NCI-H2171 treated with DMSO at 0.1 percent for 48 hours (cell line): ENCODE results near the gene KLHL22.
"Not testable (repeated sequence)": the region's sequence is repeated elsewhere in the genome, so short reads cannot be mapped to it uniquely, and the experiment has no call there.

ENCODE experiments used
- DNase-seq: peaks from one replicate; lab custom pipeline; 2025; lab: John Stamatoyannopoulos, UW

The KLHL22 gene

GRCh38 chr22:20400606-20401375 is 94.8 kb downstream of the KLHL22 start:
- DNase-seq: no peak

DNA sequence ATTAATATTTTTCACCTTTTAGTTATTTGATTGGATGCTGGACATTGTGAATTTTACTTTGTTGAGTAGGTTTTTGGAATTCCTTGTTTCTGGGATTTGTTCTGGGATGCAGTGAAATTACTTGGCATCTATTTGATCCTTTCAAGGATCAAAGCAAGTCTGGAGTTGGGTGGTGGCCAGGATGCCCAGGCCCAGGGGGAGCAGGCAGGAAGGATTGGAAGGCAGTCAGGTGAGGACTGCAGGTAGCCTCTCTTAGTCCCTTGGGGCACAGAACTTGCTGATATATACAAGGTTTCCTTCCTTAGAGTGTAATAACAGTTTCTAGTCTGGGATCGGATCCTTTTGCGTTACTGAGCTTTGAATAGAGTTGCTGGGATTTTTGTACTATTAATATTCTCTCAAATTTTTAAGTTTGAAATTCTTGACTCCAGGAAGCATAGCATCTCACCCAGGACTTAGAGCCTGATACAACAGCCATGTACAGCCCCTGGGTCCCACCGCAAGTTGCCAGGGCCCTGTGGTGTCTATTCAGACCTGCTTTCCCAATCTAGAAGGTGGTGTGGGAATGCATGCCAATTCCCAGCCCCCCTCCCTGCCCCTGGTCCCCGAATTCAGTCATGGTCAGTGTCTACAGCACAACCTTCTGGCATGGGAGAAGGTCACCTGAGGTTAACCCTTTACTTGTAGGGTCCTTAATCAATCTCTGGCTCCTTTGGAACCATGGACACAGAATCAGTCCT is 95.6 kb downstream of the KLHL22 start:
- no peak for DNase-seq

DNA sequence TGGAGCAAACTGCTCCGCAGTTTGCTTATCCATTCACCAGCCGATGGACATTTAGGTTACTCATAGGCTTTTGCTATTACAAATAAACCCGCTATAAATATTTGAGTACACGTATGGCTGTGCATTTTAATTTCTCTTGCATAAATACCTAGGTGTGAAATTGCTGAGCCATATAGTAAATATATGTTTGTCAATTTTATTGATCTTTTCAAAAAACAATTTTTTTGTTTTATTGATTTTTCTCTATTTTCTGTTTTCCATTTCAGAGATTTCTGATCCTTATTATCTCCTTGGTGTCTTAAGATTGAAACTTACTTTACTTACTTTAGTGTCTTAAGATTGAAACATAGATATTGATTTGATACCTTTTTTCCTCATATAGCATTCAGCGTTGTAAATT is 97.2 kb downstream of the KLHL22 start:
- DNase-seq: no peak

DNA sequence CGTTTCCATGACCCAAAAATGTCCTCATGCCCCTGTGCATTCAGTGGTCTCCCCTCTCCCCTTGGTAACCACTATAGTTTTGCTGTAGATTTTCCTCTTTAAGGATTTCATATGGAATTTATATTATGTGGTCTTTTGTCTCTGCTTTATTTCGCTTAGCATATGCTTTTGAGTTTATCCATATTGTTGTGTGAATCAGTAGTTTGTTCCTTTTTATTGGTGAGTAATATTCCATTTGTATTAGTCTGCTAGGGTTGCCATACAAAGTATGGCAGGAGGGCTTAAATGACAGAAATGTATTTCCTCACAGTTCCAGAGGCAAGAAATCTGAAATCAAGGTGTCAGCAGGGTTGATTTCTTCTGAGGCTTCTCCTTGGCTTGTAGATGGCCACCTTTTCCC is 98.1 kb downstream of the KLHL22 start:
- DNase-seq: no peak

DNA sequence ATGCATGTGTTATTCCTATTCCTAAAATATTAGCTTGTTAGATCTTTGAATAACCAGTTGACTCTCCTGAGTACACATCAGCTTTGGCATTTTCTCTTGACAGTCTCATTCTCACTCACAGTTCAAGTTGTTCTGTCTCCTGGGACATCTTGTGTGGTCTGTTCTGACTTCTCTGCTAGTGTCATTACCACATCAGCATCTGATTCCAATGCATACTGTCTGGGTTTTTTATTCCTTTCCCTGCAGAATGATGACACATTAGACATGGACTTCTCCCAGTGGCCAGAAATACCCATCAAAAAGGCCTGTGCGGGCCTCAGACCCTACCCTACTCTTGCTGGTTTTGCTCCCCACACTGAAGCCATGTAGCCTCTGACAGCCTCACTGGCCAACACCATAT is 99.0 kb downstream of the KLHL22 start:
- DNase-seq: no peak

- DNase-seq: no peak
Observed at GRCh38 chr22:20395907-20396287, 99.7 kb downstream of the KLHL22 start.

- DNase-seq: no peak
Observed at GRCh38 chr22:20395181-20395906, 100.3 kb downstream of the KLHL22 start.

GRCh38 chr22:20393705-20394476 is 101.7 kb downstream of the KLHL22 start, which contains the start of gene ZNF74:
Gene ZNF74 (plus strand): TSS chr22:20394151. CDS start chr22:20394629, 478 bp downstream.
- peak; percentile 97 for DNase-seq

- no peak for DNase-seq
Observed at GRCh38 chr22:20392983-20393704, 102.5 kb downstream of the KLHL22 start.

GRCh38 chr22:20392365-20392881 is 103.2 kb downstream of the KLHL22 start:
- not testable (repeated sequence) for DNase-seq
